Peyer's patch (tissue), 4 donors: ENCODE data around the gene CCDC188. TPM values are rescaled to one million over a fixed set of nuclear protein-coding genes. Genes with fewer than 3 reads are reported as not detected.
"Not testable (repeated sequence)": the region's sequence is repeated elsewhere in the genome, so short reads cannot be mapped to it uniquely, and the experiment has no call there.

Experiments used
- DNase-seq, 3 donors: peaks; one replicate each; pipeline ENCODE4 v3.0.0-alpha.2; 2017 to 2019
- H3K27ac ChIP-seq, 4 donors: fragments of 200-600 bp; sonication (generic); one replicate each; pipeline ENCODE4 v1.5.1; 2016 to 2019
- H3K27me3 ChIP-seq, 2 donors: fragments of 200-600 bp; sonication (generic); one replicate each; pipeline ENCODE4 v1.5.1; 2019
- H3K36me3 ChIP-seq, 3 donors: fragments of 200-600 bp; sonication (generic); one replicate each; pipeline ENCODE4 v1.5.1; 2016 to 2019
- H3K4me1 ChIP-seq, 4 donors: fragments of 200-600 bp; sonication (generic); one replicate each; pipeline ENCODE4 v1.5.1; 2016 to 2019
- H3K4me3 ChIP-seq, 4 donors: fragments of 200-600 bp; sonication (generic); 1 replicate in 3 of 4; 2 replicates in 1 of 4; pipeline ENCODE4 v1.5.1; 2016 to 2019; ENCODE audit warnings: mild to moderate bottlenecking in 1 of 4
- H3K9me3 ChIP-seq, 4 donors: fragments of 200-600 bp; sonication (generic); one replicate each; pipeline ENCODE4 v1.5.1; 2016 to 2019; ENCODE audit warnings: mild to moderate bottlenecking in 1 of 4
- CTCF ChIP-seq, 6 experiments: fragments of 450-650 bp in 4 of 6; fragments of 200-600 bp in 2 of 6; sonication (generic) in 1 of 6; IDR thresholded peaks; one replicate each; pipeline ENCODE4 v1.5.1; 2017 to 2019; ENCODE audit warnings: antibody characterized with exemption in 6 of 6, mild to moderate bottlenecking in 3 of 6, moderate library complexity in 1 of 6
- POLR2A ChIP-seq, 2 donors: fragments of 450-650 bp; IDR thresholded peaks; one replicate each; pipeline ENCODE4 v1.5.1; 2017; ENCODE audit warnings: antibody characterized with exemption in 2 of 2, mild to moderate bottlenecking in 2 of 2, moderate library complexity in 2 of 2
- total RNA-seq, 4 donors: library from RNA; depleted of rRNA; stranded (reverse); fragments of >200 nt; gene quantifications; one replicate each; pipeline ENCODE4 v1.1.0, GENCODE V29; 2016

CCDC188 gene
- total RNA-seq, 4 donors from 2014 or later: 6.6 TPM; not detected in 3

- Histone ChIP-seq H3K36me3 (no peaks in the 10 kb centered on the region), H3K4me1 (no peaks in the 10 kb centered on the region), H3K9me3 (no peaks in the 10 kb centered on the region), H3K27me3 (no peaks in the 10 kb centered on the region), H3K4me3 (no peak overlapping the region), H3K27ac (no peak overlapping the region)
- DNase-seq: no peak
- TF ChIP-seq POLR2A (IDR thresholded peaks at IDR 0.05) (no peak), CTCF (IDR thresholded peaks at IDR 0.05) (no peak)
Measured at GRCh38 chr22:20166703-20167102, 15.8 kb upstream of the CCDC188 start.

- DNase-seq: no peak
- no peak for TF ChIP-seq POLR2A (IDR thresholded peaks at IDR 0.05)
- Histone ChIP-seq H3K4me1 (no peaks in the 10 kb centered on the region), H3K9me3 (no peaks in the 10 kb centered on the region), H3K27ac (no peak overlapping the region), H3K36me3 (no peaks in the 10 kb centered on the region), H3K4me3 (no peak overlapping the region), H3K27me3 (no peaks in the 10 kb centered on the region)
Measured at GRCh38 chr22:20165913-20166312, 15.1 kb upstream of the CCDC188 start.

- Histone ChIP-seq H3K27ac (no peak overlapping the region), H3K27me3 (no peaks in the 10 kb centered on the region), H3K36me3 (no peaks in the 10 kb centered on the region), H3K9me3 (no peaks in the 10 kb centered on the region), H3K4me3 (no peak overlapping the region), H3K4me1 (no peaks in the 10 kb centered on the region)
- TF ChIP-seq POLR2A (IDR thresholded peaks at IDR 0.05) (no peak), CTCF (IDR thresholded peaks at IDR 0.05) (no peak)
- DNase-seq: no peak
Measured at GRCh38 chr22:20165421-20165820, 14.6 kb upstream of the CCDC188 start.

GRCh38 chr22:20164863-20165262, 14.0 kb upstream of the CCDC188 start:
- Histone ChIP-seq H3K9me3 (no peaks in the 10 kb centered on the region), H3K4me3 (no peak overlapping the region), H3K27ac (no peak overlapping the region), H3K27me3 (no peaks in the 10 kb centered on the region), H3K36me3 (no peaks in the 10 kb centered on the region), H3K4me1 (no peaks in the 10 kb centered on the region)
- no peak for DNase-seq
- TF ChIP-seq CTCF (IDR thresholded peaks at IDR 0.05): no peak
- TF ChIP-seq POLR2A (IDR thresholded peaks at IDR 0.05): no peak

GRCh38 chr22:20160041-20160440, 9.2 kb upstream of the CCDC188 start:
- Histone ChIP-seq H3K27me3 (no peaks in the 10 kb centered on the region), H3K36me3 (no peaks in the 10 kb centered on the region), H3K4me3 (no peak overlapping the region), H3K27ac (no peak overlapping the region), H3K4me1 (no peaks in the 10 kb centered on the region), H3K9me3 (no peaks in the 10 kb centered on the region)
- DNase-seq: no peak
- TF ChIP-seq POLR2A (IDR thresholded peaks at IDR 0.05): no peak
- TF ChIP-seq CTCF (IDR thresholded peaks at IDR 0.05): no peak

- H3K27me3 ChIP-seq, H3K36me3 ChIP-seq, H3K27ac ChIP-seq, H3K4me3 ChIP-seq, H3K9me3 ChIP-seq, DNase-seq, H3K4me1 ChIP-seq: not testable (repeated sequence)
Measured at GRCh38 chr22:20159531-20159930, 8.7 kb upstream of the CCDC188 start.

GRCh38 chr22:20159076-20159475, 8.2 kb upstream of the CCDC188 start:
- Histone ChIP-seq H3K27me3 (no peaks in the 10 kb centered on the region), H3K27ac (no peak overlapping the region), H3K36me3 (no peaks in the 10 kb centered on the region), H3K4me3 (no peak overlapping the region), H3K9me3 (no peaks in the 10 kb centered on the region), H3K4me1 (no peaks in the 10 kb centered on the region)
- no peak for DNase-seq
- no peak for TF ChIP-seq POLR2A (IDR thresholded peaks at IDR 0.05)
- no peak for TF ChIP-seq CTCF (IDR thresholded peaks at IDR 0.05)
